C4-2B (cell line): ENCODE results near the gene SMAGP.
"Not testable (repeated sequence)": the region's sequence is repeated elsewhere in the genome, so short reads cannot be mapped to it uniquely, and the experiment has no call there.

Experiments
- H3K27ac ChIP-seq: fragments of 450-650 bp; 2 replicates; pipeline ENCODE4 v1.5.1; 2017
- CTCF ChIP-seq: fragments of 450-650 bp; conservative IDR thresholded peaks from 2 replicates; pipeline ENCODE4 v1.5.1; 2017; ENCODE audit warnings: mild to moderate bottlenecking
- ZFX ChIP-seq: fragments of 450-650 bp; IDR thresholded peaks from 2 replicates; pipeline ENCODE4 v1.6.1; 2017

Gene SMAGP

GRCh38 chr12:51295651-51296050 is 25.4 kb upstream of the SMAGP start:
- no peak overlapping the region for H3K27ac ChIP-seq
- TF ChIP-seq ZFX = no peak
- TF ChIP-seq CTCF = no peak

- not testable (repeated sequence) for H3K27ac ChIP-seq
Observed at GRCh38 chr12:51294097-51294496, 23.9 kb upstream of the SMAGP start.

GRCh38 chr12:51293696-51294095 is 23.5 kb upstream of the SMAGP start:
- TF ChIP-seq CTCF (no peak), ZFX (no peak)
- H3K27ac ChIP-seq = no peak overlapping the region

GRCh38 chr12:51291603-51292513 is 21.6 kb upstream of the SMAGP start:
- H3K27ac ChIP-seq = not testable (repeated sequence)

GRCh38 chr12:51285843-51286242 is 15.6 kb upstream of the SMAGP start:
- TF ChIP-seq CTCF = no peak
- TF ChIP-seq ZFX = no peak
- no peak overlapping the region for H3K27ac ChIP-seq

GRCh38 chr12:51281202-51281924 is 11.1 kb upstream of the SMAGP start:
- TF ChIP-seq CTCF (no peak), ZFX (no peak)
- H3K27ac ChIP-seq = no peak overlapping the region

GRCh38 chr12:51275088-51275487 is 4.9 kb upstream of the SMAGP start:
- H3K27ac ChIP-seq = no peak overlapping the region
- TF ChIP-seq ZFX (no peak), CTCF (no peak)

- not testable (repeated sequence) for H3K27ac ChIP-seq
Observed at GRCh38 chr12:51272810-51273209, 2.6 kb upstream of the SMAGP start.
